IMR-90 (cell line): ENCODE measurements around the gene NDOR1. TPM values are rescaled to one million over a fixed set of nuclear protein-coding genes. Genes with fewer than 3 reads are reported as not detected.

ENCODE experiments used
- ATAC-seq: fragments of 200-7000 bp; cut with Tn5 transposase; 2 replicates; pipeline ENCODE4 v1.9.1; 2020; ENCODE audit warnings: low read depth, mild to moderate bottlenecking, moderate library complexity
- BruUV-seq: library from RNA; stranded (reverse); fragments of 400-500 nt; replicated peaks from 2 replicates; lab custom pipeline; 2021; lab: Mats Ljungman, UMichigan
- CTCF ChIA-PET: fragments of 300-600 bp; formaldehyde crosslinking; extraction: SDS; loops from one replicate; lab custom pipeline; 2021; ENCODE audit warnings: antibody characterized with exemption; lab: Yijun Ruan, JAX
- POLR2A ChIA-PET: fragments of 300-600 bp; sonication (Branson Sonifier 250); formaldehyde crosslinking; loops from one replicate; lab custom pipeline; 2022; ENCODE audit warnings: antibody characterized with exemption; ENCODE audit not compliant: unreplicated experiment; lab: Charles Lee
- DNase-seq: peaks from one replicate; pipeline ENCODE4 v3.0.0; 2013
- H2AFZ ChIP-seq: replicated peaks from 2 replicates; pipeline ENCODE3; 2013; ENCODE audit warnings: low read length, mild to moderate bottlenecking; ENCODE audit not compliant: poor library complexity
- H2AK5ac ChIP-seq: 2 replicates; pipeline ENCODE4 v1.6.1; 2013; ENCODE audit warnings: low read depth, low read length, inconsistent platforms
- H2AK9ac ChIP-seq: replicated peaks from 2 replicates; pipeline ENCODE3; 2013; ENCODE audit warnings: mild to moderate bottlenecking, low read depth, low read length, moderate library complexity; ENCODE audit not compliant: poor library complexity
- H2BK120ac ChIP-seq: 2 replicates; pipeline ENCODE4 v1.6.1; 2013; ENCODE audit warnings: low read depth, low read length, inconsistent platforms
- H2BK15ac ChIP-seq: 3 replicates; pipeline ENCODE4 v1.6.1; 2013; ENCODE audit warnings: low read depth, low read length, inconsistent platforms
- H2BK20ac ChIP-seq: 2 replicates; pipeline ENCODE4 v1.6.1; 2013; ENCODE audit warnings: low read depth, mild to moderate bottlenecking, inconsistent platforms, low read length, moderate library complexity
- H2BK5ac ChIP-seq: 2 replicates; pipeline ENCODE4 v1.6.1; 2013; ENCODE audit warnings: mild to moderate bottlenecking, low read depth, low read length, inconsistent platforms; ENCODE audit not compliant: poor library complexity, severe bottlenecking
- H3K14ac ChIP-seq: replicated peaks from 2 replicates; pipeline ENCODE4 v1.6.1; 2013; ENCODE audit warnings: low read depth, low read length, inconsistent platforms
- H3K18ac ChIP-seq: 2 replicates; pipeline ENCODE4 v1.6.1; 2013; ENCODE audit warnings: low read depth, low read length, control low read depth
- H3K23ac ChIP-seq: 2 replicates; pipeline ENCODE4 v1.6.1; 2013; ENCODE audit warnings: low read depth, low read length, inconsistent platforms
- H3K27ac ChIP-seq: 2 replicates; pipeline ENCODE4 v1.5.1; 2013; ENCODE audit warnings: mild to moderate bottlenecking, control low read depth, low read length; ENCODE audit not compliant: insufficient read depth
- H3K27me3 ChIP-seq: 2 replicates; pipeline ENCODE4 v1.6.1; 2013; ENCODE audit warnings: low read length; ENCODE audit not compliant: control insufficient read depth, insufficient read depth
- H3K36me3 ChIP-seq: 2 replicates; pipeline ENCODE4 v1.6.1; 2013; ENCODE audit warnings: low read length, mixed read lengths; ENCODE audit not compliant: control insufficient read depth, insufficient read depth
- H3K4ac ChIP-seq: 2 replicates; pipeline ENCODE4 v1.6.1; 2013; ENCODE audit warnings: low read depth, low read length, inconsistent platforms
- H3K4me1 ChIP-seq: 2 replicates; pipeline ENCODE4 v1.6.1; 2013; ENCODE audit warnings: low read length, mixed read lengths; ENCODE audit not compliant: control insufficient read depth, insufficient read depth
- H3K4me2 ChIP-seq: 2 replicates; pipeline ENCODE4 v1.6.1; 2013; ENCODE audit warnings: low read depth, mild to moderate bottlenecking, control low read depth, low read length, moderate library complexity
- H3K4me3 ChIP-seq: 2 replicates; pipeline ENCODE4 v1.5.1; 2013; ENCODE audit warnings: low read depth, mild to moderate bottlenecking, control low read depth, low read length, moderate library complexity; ENCODE audit not compliant: insufficient read depth
- H3K56ac ChIP-seq: 2 replicates; pipeline ENCODE4 v1.6.1; 2013; ENCODE audit warnings: low read length, inconsistent platforms; ENCODE audit not compliant: insufficient read depth; ENCODE audit errors: extremely low read depth
- H3K79me1 ChIP-seq, 2 experiments: 2 replicates each; pipeline ENCODE4 v1.6.1; 2013; ENCODE audit warnings: low read length in 2 of 2, inconsistent platforms in 1 of 2, low read depth in 1 of 2
- H3K9ac ChIP-seq: 2 replicates; pipeline ENCODE4 v1.6.1; 2013; ENCODE audit warnings: low read depth, low read length, control low read depth
- H3K9me1 ChIP-seq: 2 replicates; pipeline ENCODE4 v1.6.1; 2013; ENCODE audit warnings: low read length, inconsistent platforms; ENCODE audit not compliant: insufficient read depth
- H3K9me3 ChIP-seq: 2 replicates; pipeline ENCODE4 v1.6.1; 2013; ENCODE audit warnings: low read length; ENCODE audit not compliant: control insufficient read depth, insufficient read depth
- H4K20me1 ChIP-seq: 2 replicates; pipeline ENCODE4 v1.6.1; 2013; ENCODE audit warnings: low read length, inconsistent platforms; ENCODE audit not compliant: insufficient read depth
- H4K5ac ChIP-seq: 2 replicates; pipeline ENCODE4 v1.6.1; 2013; ENCODE audit warnings: mild to moderate bottlenecking, low read depth, low read length, control low read depth
- H4K8ac ChIP-seq, 2 experiments: 2 replicates each; pipeline ENCODE4 v1.6.1; 2013; ENCODE audit warnings: low read depth in 2 of 2, low read length in 2 of 2, control low read depth in 1 of 2, inconsistent platforms in 1 of 2
- H4K91ac ChIP-seq: 2 replicates; pipeline ENCODE4 v1.6.1; 2013; ENCODE audit warnings: low read depth, low read length, inconsistent platforms; ENCODE audit not compliant: insufficient read depth
- FOS ChIP-seq: fragments of 150-350 bp; IDR thresholded peaks from 2 replicates; pipeline ENCODE4 v1.6.1; 2016; ENCODE audit warnings: low read depth, low read length
- MAFK ChIP-seq: IDR thresholded peaks from 2 replicates; pipeline ENCODE4 v1.6.1; 2012; ENCODE audit warnings: low read depth, low read length, improper control_type of control experiment
- MAZ ChIP-seq: IDR thresholded peaks from 2 replicates; pipeline ENCODE4 v1.6.1; 2012; ENCODE audit warnings: low read depth, mild to moderate bottlenecking, low read length, improper control_type of control experiment, moderate library complexity, borderline replicate concordance
- MXI1 ChIP-seq: IDR thresholded peaks from 2 replicates; pipeline ENCODE4 v1.6.1; 2012; ENCODE audit warnings: low read depth, mild to moderate bottlenecking, low read length, moderate library complexity, borderline replicate concordance
- NFE2L2 ChIP-seq: fragments of 150-350 bp; IDR thresholded peaks from 2 replicates; pipeline ENCODE4 v1.6.1; 2016; ENCODE audit warnings: low read depth, mild to moderate bottlenecking, low read length
- RCOR1 ChIP-seq: IDR thresholded peaks from 2 replicates; pipeline ENCODE4 v1.6.1; 2012; ENCODE audit warnings: mild to moderate bottlenecking, low read length, improper control_type of control experiment; ENCODE audit not compliant: insufficient replicate concordance
- RFX5 ChIP-seq: IDR thresholded peaks from 2 replicates; pipeline ENCODE4 v1.8.0; 2012; ENCODE audit warnings: low read depth, mild to moderate bottlenecking, low read length, moderate library complexity
- SMC3 ChIP-seq: fragments of 150-350 bp; IDR thresholded peaks from 2 replicates; pipeline ENCODE4 v1.6.1; 2016; ENCODE audit warnings: low read depth, mild to moderate bottlenecking, antibody characterized with exemption, low read length, moderate library complexity
- WGBS, 2 experiments: methylation state at CpG; one replicate each; pipeline versions ENCODE4 v1.1.5 to v1.1.7; 2013; ENCODE audit warnings: missing lambda C conversion rate in 2 of 2; ENCODE audit not compliant: insufficient read length in 1 of 2; ENCODE audit errors: extremely low coverage in 2 of 2; 5-methylcytosine and 5-hydroxymethylcytosine counted together
- dilution Hi-C: fragments of 300-500 bp; cut with HindIII; formaldehyde crosslinking; loops from one replicate; pipeline ENCODE4 v1.14.3; 2018; ENCODE audit warnings: low sequenced_read_pairs; ENCODE audit not compliant: unreplicated experiment
- in situ Hi-C: fragments of 300-500 bp; cut with MboI; formaldehyde crosslinking; loops from 3 replicates; pipeline ENCODE4 v1.14.3; 2019; ENCODE audit warnings: low sequenced_read_pairs, inconsistent platforms, mixed read lengths
- intact Hi-C: fragments of 100-400 bp; cut with micrococcal nuclease; formaldehyde crosslinking; loops from 2 replicates; pipeline ENCODE4 v1.10.0; 2022
- polyA plus RNA-seq, 3 experiments: library from polyadenylated mRNA; depleted of rRNA; stranded (reverse); fragments of >200 nt; gene quantifications; 2 replicates each; pipeline ENCODE4 v1.2.3, GENCODE V29; 2012; ENCODE audit warnings: low replicate concordance in 1 of 3
- total RNA-seq: library from RNA; depleted of rRNA; stranded (reverse); fragments of >200 nt; gene quantifications from 2 replicates; pipeline ENCODE4 v1.2.3, GENCODE V29; 2012
- TF ChIP-seq, protein P1 (sequence below): fragments of 150-350 bp; IDR thresholded peaks from 2 replicates; pipeline ENCODE4 v1.6.1; 2016; ENCODE audit warnings: low read depth, mild to moderate bottlenecking, low read length, moderate library complexity, borderline replicate concordance
- TF ChIP-seq, protein P2 (sequence below): conservative IDR thresholded peaks from 2 replicates; pipeline ENCODE4 v1.5.1; 2012; ENCODE audit warnings: mild to moderate bottlenecking, low read depth, low read length, improper control_type of control experiment
- TF ChIP-seq, protein P3 (sequence below): fragments of 150-350 bp; IDR thresholded peaks from 2 replicates; pipeline ENCODE4 v1.6.1; 2017; ENCODE audit warnings: mild to moderate bottlenecking, antibody characterized with exemption, low read length, low read depth

Gene NDOR1
- total and polyA plus RNA-seq, 2 of the 4 experiments (the other 2 are of a cell fraction), result 0.90 to 10.6 TPM

DNA sequence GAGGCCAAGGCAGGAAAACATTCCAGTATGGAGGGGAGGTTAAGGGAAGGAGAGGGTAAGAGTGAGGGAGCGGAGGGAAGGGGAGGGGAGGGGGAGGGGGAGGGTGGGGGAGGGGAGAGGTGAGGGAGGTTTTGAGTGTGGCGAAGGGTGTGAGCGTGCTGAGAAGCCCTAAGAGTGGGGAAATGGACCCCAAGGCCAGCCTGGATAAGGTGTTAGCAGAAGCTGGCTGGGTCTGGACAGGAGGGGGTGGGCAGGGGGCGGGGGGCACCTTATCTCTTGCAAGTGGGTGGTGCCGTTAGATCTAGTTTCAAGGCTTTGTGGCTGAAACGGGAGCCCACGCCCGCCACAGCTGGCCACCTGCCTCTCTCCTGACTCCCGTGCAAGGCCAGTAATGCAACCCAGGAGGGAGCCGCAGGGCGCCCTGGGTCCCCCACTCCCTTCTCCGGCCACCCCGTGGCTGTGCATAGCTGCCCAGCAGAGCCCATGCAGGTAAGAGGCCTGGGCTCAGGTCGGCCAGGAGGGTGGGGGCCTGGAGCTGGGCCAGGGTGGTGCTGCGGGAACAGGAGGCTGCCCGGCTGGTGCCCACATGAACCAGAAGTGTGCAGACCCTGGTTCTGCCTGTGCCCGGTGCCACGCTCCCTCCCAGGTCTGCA lies 22.5 kb downstream of the NDOR1 start (continued):
- TF ChIP-seq RCOR1, result no peak

DNA sequence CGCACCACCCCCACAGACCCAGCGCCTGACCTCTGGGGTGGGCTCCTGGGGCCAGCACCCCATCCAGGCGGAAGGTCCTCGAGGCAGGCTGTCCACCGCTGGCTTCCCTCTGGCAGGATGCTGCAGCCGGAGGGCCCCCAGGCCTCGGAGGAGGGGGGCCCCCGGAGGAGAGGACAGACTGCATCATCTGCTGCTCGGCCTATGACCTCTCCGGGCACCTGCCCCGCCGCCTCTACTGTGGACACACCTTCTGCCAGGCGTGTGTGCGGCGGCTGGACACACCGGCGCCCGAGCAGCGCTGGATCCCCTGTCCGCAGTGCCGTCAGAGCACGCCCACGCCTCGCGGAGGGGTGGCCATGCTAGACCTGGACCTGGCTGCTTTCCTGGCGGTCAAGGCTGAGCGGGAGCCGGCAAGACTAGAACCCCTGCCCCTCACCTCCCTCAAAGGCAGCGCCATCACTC lies 23.0 kb downstream of the NDOR1 start:
- Histone ChIP-seq H3K27ac (no peak overlapping the region), H4K8ac (no peak overlapping the region), H3K4ac (no peak overlapping the region), H3K56ac (no peak overlapping the region), H3K9me3 (no peaks in the 10 kb centered on the region), H3K27me3 (peaks cover 1% of the 10 kb centered on the region; the same call in 1 of the 2 replicates), H3K4me3 (no peak overlapping the region), H3K18ac (no peak overlapping the region), H3K9ac (no peak overlapping the region), H4K20me1 (no peaks in the 10 kb centered on the region), H3K79me1 (no peaks in the 10 kb centered on the region), H4K91ac (no peak overlapping the region), H3K23ac (no peak overlapping the region), H3K4me1 (peaks cover 5% of the 10 kb centered on the region; the same call in 1 of the 2 replicates), H4K5ac (no peak overlapping the region), H2BK15ac (no peak overlapping the region), H3K9me1 (no peaks in the 10 kb centered on the region), H3K4me2 (no peak overlapping the region), H2AK5ac (no peak overlapping the region), H2AK9ac (no peak overlapping the region), H2BK5ac (no peak overlapping the region), H2AFZ (no peak overlapping the region), H2BK20ac (no peak overlapping the region), H3K36me3 (no peaks in the 10 kb centered on the region), H3K14ac (no peak overlapping the region), H2BK120ac (no peak overlapping the region)
- TF ChIP-seq, protein P1, sequence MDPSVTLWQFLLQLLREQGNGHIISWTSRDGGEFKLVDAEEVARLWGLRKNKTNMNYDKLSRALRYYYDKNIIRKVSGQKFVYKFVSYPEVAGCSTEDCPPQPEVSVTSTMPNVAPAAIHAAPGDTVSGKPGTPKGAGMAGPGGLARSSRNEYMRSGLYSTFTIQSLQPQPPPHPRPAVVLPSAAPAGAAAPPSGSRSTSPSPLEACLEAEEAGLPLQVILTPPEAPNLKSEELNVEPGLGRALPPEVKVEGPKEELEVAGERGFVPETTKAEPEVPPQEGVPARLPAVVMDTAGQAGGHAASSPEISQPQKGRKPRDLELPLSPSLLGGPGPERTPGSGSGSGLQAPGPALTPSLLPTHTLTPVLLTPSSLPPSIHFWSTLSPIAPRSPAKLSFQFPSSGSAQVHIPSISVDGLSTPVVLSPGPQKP, result no peak
- TF ChIP-seq, protein P2, sequence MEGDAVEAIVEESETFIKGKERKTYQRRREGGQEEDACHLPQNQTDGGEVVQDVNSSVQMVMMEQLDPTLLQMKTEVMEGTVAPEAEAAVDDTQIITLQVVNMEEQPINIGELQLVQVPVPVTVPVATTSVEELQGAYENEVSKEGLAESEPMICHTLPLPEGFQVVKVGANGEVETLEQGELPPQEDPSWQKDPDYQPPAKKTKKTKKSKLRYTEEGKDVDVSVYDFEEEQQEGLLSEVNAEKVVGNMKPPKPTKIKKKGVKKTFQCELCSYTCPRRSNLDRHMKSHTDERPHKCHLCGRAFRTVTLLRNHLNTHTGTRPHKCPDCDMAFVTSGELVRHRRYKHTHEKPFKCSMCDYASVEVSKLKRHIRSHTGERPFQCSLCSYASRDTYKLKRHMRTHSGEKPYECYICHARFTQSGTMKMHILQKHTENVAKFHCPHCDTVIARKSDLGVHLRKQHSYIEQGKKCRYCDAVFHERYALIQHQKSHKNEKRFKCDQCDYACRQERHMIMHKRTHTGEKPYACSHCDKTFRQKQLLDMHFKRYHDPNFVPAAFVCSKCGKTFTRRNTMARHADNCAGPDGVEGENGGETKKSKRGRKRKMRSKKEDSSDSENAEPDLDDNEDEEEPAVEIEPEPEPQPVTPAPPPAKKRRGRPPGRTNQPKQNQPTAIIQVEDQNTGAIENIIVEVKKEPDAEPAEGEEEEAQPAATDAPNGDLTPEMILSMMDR, result no peak
- TF ChIP-seq FOS (no peak), MAZ (no peak), RFX5 (no peak), SMC3 (no peak), MXI1 (no peak), RCOR1 (no peak), MAFK (no peak), NFE2L2 (no peak)
- TF ChIP-seq, protein P3, sequence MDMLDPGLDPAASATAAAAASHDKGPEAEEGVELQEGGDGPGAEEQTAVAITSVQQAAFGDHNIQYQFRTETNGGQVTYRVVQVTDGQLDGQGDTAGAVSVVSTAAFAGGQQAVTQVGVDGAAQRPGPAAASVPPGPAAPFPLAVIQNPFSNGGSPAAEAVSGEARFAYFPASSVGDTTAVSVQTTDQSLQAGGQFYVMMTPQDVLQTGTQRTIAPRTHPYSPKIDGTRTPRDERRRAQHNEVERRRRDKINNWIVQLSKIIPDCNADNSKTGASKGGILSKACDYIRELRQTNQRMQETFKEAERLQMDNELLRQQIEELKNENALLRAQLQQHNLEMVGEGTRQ, result no peak
- DNase-seq (no peak), ATAC-seq (no peak)
- POLR2A ChIA-PET, result no interaction called here
- intact Hi-C loops, result no loop called here
- in situ Hi-C loops, result loop anchor here (5.0 kb wide), 1 partner anchor 106 kb away; no protein-coding TSS in a partner anchor
- CTCF ChIA-PET, result no interaction called here
- no TSS peak for BruUV-seq
- 74% methylated on average over 12 of the region's 29 CpGs; no CpG with 5 or more reads in 1 of the 2 experiments for WGBS, 2 experiments
- dilution Hi-C loops, result no loop called here
